Natural killer cell treated with Interleukin-12 subunit alpha and Interleukin-12 subunit beta and Interleukin-15 and Interleukin-18, amount 100 ng/mL, for 72 hours (primary cell): ENCODE data around the gene VAV2. TPM values are rescaled to one million over a fixed set of nuclear protein-coding genes. Genes with fewer than 3 reads are reported as not detected.

Experiments used
- ATAC-seq, 2 donors: fragments of 150-1000 bp; cut with Tn5 transposase in 1 of 2; sonication (Bioruptor Pico), chemical (Tn5 transposase) in 1 of 2; 2 replicates each; pipeline ENCODE4 v1.10.0; 2021
- DNase-seq: peaks from one replicate; pipeline ENCODE4 v3.0.0; 2022; ENCODE audit warnings: low spot score
- H3K27ac Mint-ChIP-seq, 2 donors: 1 replicate in 1 of 2; 2 replicates in 1 of 2; pipeline ENCODE4 v1.8.0; 2022; ENCODE audit warnings: mixed read lengths in 2 of 2, mild to moderate bottlenecking in 1 of 2, moderate library complexity in 1 of 2
- H3K27me3 Mint-ChIP-seq, 2 donors: 1 replicate in 1 of 2; 2 replicates in 1 of 2; pipeline ENCODE4 v1.8.0; 2022; ENCODE audit warnings: mixed read lengths in 2 of 2
- H3K36me3 Mint-ChIP-seq: one replicate; pipeline ENCODE4 v1.8.0; 2022; ENCODE audit warnings: mixed read lengths
- H3K4me1 Mint-ChIP-seq, 2 donors: 1 replicate in 1 of 2; 2 replicates in 1 of 2; pipeline ENCODE4 v1.8.0; 2022; ENCODE audit warnings: low read depth in 2 of 2, mixed read lengths in 2 of 2, mild to moderate bottlenecking in 1 of 2
- H3K4me3 Mint-ChIP-seq: one replicate; pipeline ENCODE4 v1.8.0; 2022; ENCODE audit warnings: mixed read lengths
- H3K9me3 Mint-ChIP-seq: 2 replicates; pipeline ENCODE4 v1.8.0; 2022; ENCODE audit warnings: mixed read lengths
- total RNA-seq, 2 donors: library from RNA; stranded (reverse); gene quantifications; one replicate each; pipeline ENCODE4 v1.2.3, GENCODE V29; 2022

VAV2 gene
- total RNA-seq, 2 donors from 2014 or later, result 1.9 to 6.7 TPM

- DNase-seq (peak; percentile 86), ATAC-seq (peak; percentile 74)
- H3K27me3 Mint-ChIP-seq, result peaks cover 16 to 23% of the 10 kb centered on the region in 2 donors
- no peak overlapping the region for H3K27ac Mint-ChIP-seq
- no peaks in the 10 kb centered on the region for H3K36me3 Mint-ChIP-seq
- no peaks in the 10 kb centered on the region for H3K9me3 Mint-ChIP-seq
- H3K4me1 Mint-ChIP-seq, result no peaks in the 10 kb centered on the region
- no peak overlapping the region for H3K4me3 Mint-ChIP-seq
These were observed 249.2 kb downstream of the VAV2 start for GRCh38 chr9:133742849-133743444.

- DNase-seq (no peak), ATAC-seq (no peak)
- Mint-ChIP-seq H3K27ac (no peak overlapping the region), H3K36me3 (no peaks in the 10 kb centered on the region), H3K4me1 (no peaks in the 10 kb centered on the region), H3K27me3 (peaks cover 11 to 17% of the 10 kb centered on the region in 2 donors), H3K9me3 (no peaks in the 10 kb centered on the region), H3K4me3 (no peak overlapping the region)
These were observed 249.9 kb downstream of the VAV2 start for GRCh38 chr9:133742251-133742650.

- no peaks in the 10 kb centered on the region for H3K36me3 Mint-ChIP-seq
- DNase-seq (no peak), ATAC-seq (no peak)
- no peaks in the 10 kb centered on the region for H3K9me3 Mint-ChIP-seq
- H3K4me3 Mint-ChIP-seq, result no peak overlapping the region
- peaks cover 8 to 11% of the 10 kb centered on the region in 2 donors for H3K27me3 Mint-ChIP-seq
- no peaks in the 10 kb centered on the region for H3K4me1 Mint-ChIP-seq
- no peak overlapping the region for H3K27ac Mint-ChIP-seq
These were observed 250.4 kb downstream of the VAV2 start for GRCh38 chr9:133741716-133742115.

- Mint-ChIP-seq H3K36me3 (no peaks in the 10 kb centered on the region), H3K4me1 (no peaks in the 10 kb centered on the region), H3K9me3 (no peaks in the 10 kb centered on the region), H3K4me3 (no peak overlapping the region), H3K27ac (no peak overlapping the region), H3K27me3 (peaks cover 8% of the 10 kb centered on the region in 2 donors)
- no peak for DNase-seq
- no peak for ATAC-seq
These were observed 251.2 kb downstream of the VAV2 start for GRCh38 chr9:133740911-133741310.

GRCh38 chr9:133739408-133740280, 252.5 kb downstream of the VAV2 start:
- DNase-seq (no peak), ATAC-seq (no peak)
- H3K9me3 Mint-ChIP-seq, result no peaks in the 10 kb centered on the region
- peaks cover 4 to 8% of the 10 kb centered on the region in 2 donors for H3K27me3 Mint-ChIP-seq
- no peak overlapping the region for H3K4me3 Mint-ChIP-seq
- no peaks in the 10 kb centered on the region for H3K36me3 Mint-ChIP-seq
- H3K4me1 Mint-ChIP-seq, result no peaks in the 10 kb centered on the region
- H3K27ac Mint-ChIP-seq, result no peak overlapping the region

- ATAC-seq (peak in 1 of 2 donors; percentile 14), DNase-seq (no peak)
- Mint-ChIP-seq H3K27me3 (no peaks in the 10 kb centered on the region), H3K4me3 (no peak overlapping the region), H3K27ac (peak overlapping the region in 1 of 2 donors; percentile 45), H3K9me3 (no peaks in the 10 kb centered on the region), H3K4me1 (peaks cover 0 to 2% of the 10 kb centered on the region in 2 donors), H3K36me3 (no peaks in the 10 kb centered on the region)
These were observed 253.4 kb downstream of the VAV2 start for GRCh38 chr9:133738640-133739225.

- Mint-ChIP-seq H3K4me3 (no peak within 1 kb of the TSS), H3K27ac (peak within 1 kb of the TSS in 1 of 2 donors; percentile 45), H3K4me1 (peaks cover 0 to 2% of the 10 kb centered on the region in 2 donors), H3K27me3 (no peaks in the 10 kb centered on the region), H3K36me3 (no peaks in the 10 kb centered on the region), H3K9me3 (no peaks in the 10 kb centered on the region)
- peak; percentile 61 to 85 for ATAC-seq
- DNase-seq, result no peak
These were observed 254.1 kb downstream of the VAV2 start, which contains the start of gene SARDH for GRCh38 chr9:133737774-133738639. SARDH (minus strand) TSS chr9:133738352; CDS start chr9:133734173, 4,179 bp downstream.

DNA sequence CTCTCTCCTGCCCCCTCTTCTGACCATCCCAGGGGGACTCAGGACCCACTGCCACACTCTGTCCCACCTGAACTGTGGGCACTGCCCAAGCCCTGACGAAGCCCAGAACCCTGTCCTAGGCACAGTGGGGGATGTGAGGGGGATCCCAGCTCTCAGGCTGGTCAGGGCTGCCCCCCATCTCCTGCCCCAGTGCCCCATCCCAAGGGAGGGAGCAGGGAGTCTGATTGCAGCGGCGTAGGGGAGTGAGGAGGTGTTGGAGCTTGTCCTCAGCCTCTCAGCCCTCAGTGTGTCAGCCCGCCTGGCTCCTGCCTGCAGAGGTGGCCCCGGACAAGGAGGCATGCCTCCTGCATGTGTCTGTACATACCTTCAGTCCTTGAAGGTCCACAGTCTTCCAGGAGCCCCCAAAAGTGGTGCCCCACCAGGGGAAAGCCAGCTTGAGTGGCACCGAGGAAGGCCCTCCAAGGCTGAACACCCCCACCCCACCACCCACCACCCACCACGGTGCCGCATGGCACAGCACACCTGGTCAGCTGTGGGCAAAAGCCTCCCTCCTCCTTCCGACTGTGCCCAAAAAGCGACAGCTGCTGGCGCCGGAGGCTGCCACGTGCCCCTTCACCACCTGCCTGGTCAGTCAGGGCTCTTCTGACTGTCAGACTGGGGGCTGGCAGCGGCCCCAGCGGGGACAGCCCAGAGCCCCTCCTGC, 254.9 kb downstream of the VAV2 start:
- no peaks in the 10 kb centered on the region for H3K27me3 Mint-ChIP-seq
- H3K4me3 Mint-ChIP-seq, result no peak overlapping the region
- H3K27ac Mint-ChIP-seq, result no peak overlapping the region
- H3K36me3 Mint-ChIP-seq, result no peaks in the 10 kb centered on the region
- no peaks in the 10 kb centered on the region for H3K9me3 Mint-ChIP-seq
- ATAC-seq, result no peak
- DNase-seq, result no peak
- peaks cover 0 to 2% of the 10 kb centered on the region in 2 donors for H3K4me1 Mint-ChIP-seq

DNA sequence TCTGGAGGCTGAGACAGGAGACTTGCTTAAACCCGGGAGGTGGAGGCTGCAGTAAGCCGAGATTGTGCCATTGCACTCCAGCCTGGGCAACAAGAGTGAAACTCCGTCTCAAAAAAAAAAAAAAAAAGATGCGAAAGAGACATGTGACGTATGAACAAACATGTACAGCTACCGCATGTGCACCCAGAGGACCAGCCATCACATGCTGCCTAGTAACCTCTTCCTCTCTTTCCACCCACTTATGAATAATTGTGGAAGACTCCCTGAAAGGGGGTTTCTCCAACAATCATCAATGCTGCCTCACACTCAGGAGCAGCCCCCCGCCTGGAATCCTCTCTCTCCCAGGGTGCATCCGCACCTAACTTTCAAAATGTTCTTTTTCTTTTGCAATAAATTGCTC, 256.2 kb downstream of the VAV2 start:
- H3K36me3 Mint-ChIP-seq, result no peaks in the 10 kb centered on the region
- ATAC-seq, result no peak
- H3K27me3 Mint-ChIP-seq, result no peaks in the 10 kb centered on the region
- peaks cover 0 to 2% of the 10 kb centered on the region in 2 donors for H3K4me1 Mint-ChIP-seq
- H3K27ac Mint-ChIP-seq, result no peak overlapping the region
- no peak overlapping the region for H3K4me3 Mint-ChIP-seq
- H3K9me3 Mint-ChIP-seq, result no peaks in the 10 kb centered on the region
- no peak for DNase-seq

- ATAC-seq (no peak), DNase-seq (no peak)
- Mint-ChIP-seq H3K27me3 (no peaks in the 10 kb centered on the region), H3K4me1 (peaks cover 0 to 2% of the 10 kb centered on the region in 2 donors), H3K9me3 (no peaks in the 10 kb centered on the region), H3K4me3 (no peak overlapping the region), H3K36me3 (no peaks in the 10 kb centered on the region), H3K27ac (no peak overlapping the region)
These were observed 256.7 kb downstream of the VAV2 start for GRCh38 chr9:133735415-133735775.

DNA sequence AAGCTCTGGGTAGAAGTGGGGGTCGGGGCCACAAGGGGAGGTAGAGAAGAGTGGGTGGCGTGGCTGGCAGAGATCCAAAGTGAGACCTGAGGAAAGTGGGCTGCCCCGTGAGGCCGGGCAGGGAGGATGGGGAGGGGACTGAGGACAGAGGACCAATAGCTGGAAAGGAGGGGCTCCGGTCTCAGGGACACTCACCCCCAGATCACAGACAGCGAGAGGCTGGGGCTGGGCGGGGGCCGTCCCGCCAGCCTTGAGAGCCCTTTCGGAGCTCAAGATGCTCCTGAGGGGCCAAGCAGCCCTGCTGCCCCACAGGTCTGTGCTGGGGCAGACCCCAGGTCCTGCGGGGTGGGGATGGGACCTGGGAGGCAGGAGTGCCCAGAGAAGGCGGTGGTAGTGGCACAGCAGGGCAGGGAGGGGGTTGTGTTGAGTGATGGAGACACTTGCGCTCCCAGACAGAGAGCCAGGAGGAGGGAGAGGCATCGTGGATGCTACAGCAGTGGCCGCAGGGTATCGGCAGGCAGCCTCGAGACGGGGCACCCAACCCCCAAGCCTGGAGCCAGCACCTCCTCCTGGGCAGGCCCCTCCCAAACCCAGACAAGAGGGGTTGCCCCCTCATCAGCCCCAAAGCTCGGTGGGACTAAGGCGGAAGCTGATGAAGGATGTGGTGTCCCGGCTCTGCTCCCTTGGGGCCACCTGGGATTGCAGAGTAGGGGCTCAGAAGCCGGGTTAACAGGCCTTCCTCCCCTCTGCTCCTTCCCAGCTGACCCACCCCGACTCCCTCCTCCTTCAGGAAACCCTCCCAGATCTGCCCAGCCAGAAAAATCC, 257.3 kb downstream of the VAV2 start:
- Mint-ChIP-seq H3K4me1 (peaks cover 0 to 2% of the 10 kb centered on the region in 2 donors), H3K27me3 (no peaks in the 10 kb centered on the region), H3K4me3 (no peak overlapping the region), H3K27ac (no peak overlapping the region), H3K36me3 (no peaks in the 10 kb centered on the region), H3K9me3 (no peaks in the 10 kb centered on the region)
- ATAC-seq, result no peak
- no peak for DNase-seq

- Mint-ChIP-seq H3K36me3 (no peaks in the 10 kb centered on the region), H3K4me3 (no peak overlapping the region), H3K27me3 (no peaks in the 10 kb centered on the region), H3K27ac (no peak overlapping the region), H3K9me3 (no peaks in the 10 kb centered on the region), H3K4me1 (peaks cover 0 to 2% of the 10 kb centered on the region in 2 donors)
- ATAC-seq, result no peak
- no peak for DNase-seq
These were observed 258.2 kb downstream of the VAV2 start for GRCh38 chr9:133733796-133734533.
